GM18502 (cell line): Measurements from ENCODE around the gene NAPEPLD.
"Not testable (repeated sequence)": the region's sequence is repeated elsewhere in the genome, so short reads cannot be mapped to it uniquely, and the experiment has no call there.

Experiments used
- ATAC-seq: cut with Tn5 transposase; IDR thresholded peaks from one replicate; pipeline ENCODE4 v1.9.1; 2021; ENCODE audit warnings: mild to moderate bottlenecking; ENCODE audit not compliant: unreplicated experiment, poor library complexity

NAPEPLD gene

DNA sequence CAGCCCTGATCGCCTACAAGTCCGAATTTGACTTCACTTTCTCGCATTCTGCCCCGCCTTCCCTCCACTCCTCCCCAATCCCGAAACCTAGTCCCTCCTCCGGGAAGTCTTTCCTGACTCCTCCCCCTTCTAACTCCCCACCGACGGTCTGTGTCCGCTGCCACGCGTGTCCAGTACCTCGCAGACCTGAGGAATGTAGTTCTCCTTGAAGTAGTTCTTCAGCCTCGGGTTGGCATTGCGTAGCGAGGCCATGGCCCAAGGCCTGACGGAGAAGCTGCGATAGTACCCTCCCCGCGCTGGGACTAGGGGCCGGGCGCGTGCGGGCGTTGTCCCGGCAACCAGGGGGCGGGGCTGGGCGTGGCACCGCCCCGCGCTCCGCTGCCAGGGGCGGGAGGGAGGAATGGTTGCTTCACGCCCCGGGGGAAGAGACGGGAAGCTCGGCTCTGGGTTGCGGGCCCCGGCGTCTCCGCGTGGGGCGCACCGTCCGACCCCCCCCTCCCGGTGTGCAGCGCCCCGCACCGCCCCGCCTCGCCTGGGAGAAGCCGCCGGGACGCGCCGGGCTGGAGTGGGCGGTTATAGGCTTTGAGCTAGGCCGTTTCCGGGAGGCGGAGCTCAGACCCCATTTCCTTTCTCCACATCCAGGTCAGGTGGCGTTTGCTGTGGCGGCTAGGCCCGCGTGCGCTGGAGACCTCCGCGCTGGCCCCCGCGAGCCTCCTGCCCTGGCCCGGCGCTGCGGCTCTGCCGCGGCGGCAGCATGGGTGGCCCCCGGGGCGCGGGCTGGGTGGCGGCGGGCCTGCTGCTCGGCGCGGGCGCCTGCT lies 74.2 kb downstream of the NAPEPLD start, which contains the start of the genes ARMC10 and FBXL13:
TSS of gene ARMC10 (plus strand) at position 622 of the 818 bp plus-strand sequence. CDS start at position 755, 133 bp downstream.
TSS of gene FBXL13 (minus strand) at position 278 of the 818 bp plus-strand sequence.
- peak; percentile 93 for ATAC-seq

GRCh38 chr7:103073989-103074518 lies 74.8 kb downstream of the NAPEPLD start:
- no peak for ATAC-seq

GRCh38 chr7:103071000-103071399 lies 77.9 kb downstream of the NAPEPLD start:
- ATAC-seq: no peak

- ATAC-seq: no peak
Measured at GRCh38 chr7:103068414-103069403, 80.2 kb downstream of the NAPEPLD start.

- peak; percentile 50 for ATAC-seq
Measured at GRCh38 chr7:103065667-103066066, 83.2 kb downstream of the NAPEPLD start.

- ATAC-seq: no peak
Measured at GRCh38 chr7:103063895-103064294, 85.0 kb downstream of the NAPEPLD start.

DNA sequence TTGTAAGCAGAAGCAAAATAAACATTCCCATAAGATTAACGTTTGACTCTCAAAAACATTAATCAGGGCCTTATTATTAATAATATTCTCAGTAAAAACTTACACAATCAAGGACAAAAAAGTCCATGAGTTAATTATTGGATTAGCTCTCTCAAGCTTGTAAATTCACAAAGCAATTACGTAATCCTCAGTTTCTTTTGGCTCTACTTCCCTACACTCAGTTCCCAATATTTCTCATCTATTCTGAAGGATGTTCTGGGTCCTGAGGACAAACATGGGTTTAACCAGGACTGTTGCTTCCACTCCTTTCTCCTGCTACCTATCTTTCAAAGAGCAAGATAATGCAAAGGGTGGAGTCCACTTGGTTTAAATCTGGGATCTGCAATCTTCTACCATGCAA lies 89.4 kb downstream of the NAPEPLD start:
- ATAC-seq: no peak

- ATAC-seq: no peak
Measured at GRCh38 chr7:103058122-103058521, 90.8 kb downstream of the NAPEPLD start.

DNA sequence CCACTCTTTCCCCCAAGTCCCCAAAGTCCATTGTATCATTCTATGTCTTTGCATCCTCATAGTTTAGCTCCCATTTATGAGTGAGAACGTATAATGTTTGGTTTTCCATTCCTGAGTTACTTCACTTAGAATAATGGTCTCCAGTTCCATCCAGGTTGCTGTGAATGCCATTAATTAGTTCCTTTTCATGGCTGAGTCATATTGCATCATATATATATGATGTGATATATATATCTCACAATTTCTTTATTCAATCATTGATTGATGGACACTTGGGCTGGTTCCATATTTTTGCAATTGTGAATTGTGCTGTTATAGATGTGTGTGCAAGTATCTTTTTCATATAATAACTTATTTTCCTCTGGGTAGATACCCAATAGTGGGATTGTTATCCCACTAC lies 92.9 kb downstream of the NAPEPLD start:
- ATAC-seq: not testable (repeated sequence)

- ATAC-seq: no peak
Measured at GRCh38 chr7:103051519-103051918, 97.4 kb downstream of the NAPEPLD start.
